DMS79 (cell line): ENCODE results near the gene TMEM229B.
A peak's percentile ranks its signal among the peaks of the same experiment; 100 is the strongest.

Source experiments
- DNase-seq: peaks from one replicate; lab custom pipeline; 2025; lab: John Stamatoyannopoulos, UW

Gene TMEM229B

DNA sequence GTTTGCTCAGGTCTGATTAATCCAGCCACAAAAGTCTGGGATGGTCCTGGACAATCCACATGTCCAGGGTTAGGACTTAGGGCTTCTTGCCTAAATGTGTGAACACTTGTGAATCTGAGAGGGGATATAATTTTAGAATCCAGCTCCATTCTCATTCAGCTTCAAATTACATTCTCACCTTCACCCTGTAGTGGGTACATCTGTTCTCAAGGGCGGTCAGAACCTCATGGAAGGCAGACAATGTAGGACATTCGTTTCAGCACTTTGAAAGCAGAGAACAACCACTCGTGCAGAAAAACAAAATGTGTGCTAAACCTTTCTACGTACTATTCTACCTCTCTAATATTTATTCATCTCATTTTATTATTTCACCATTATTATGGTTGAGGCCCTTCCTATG lies 1.2 kb downstream of the TMEM229B start:
- DNase-seq: no peak

DNA sequence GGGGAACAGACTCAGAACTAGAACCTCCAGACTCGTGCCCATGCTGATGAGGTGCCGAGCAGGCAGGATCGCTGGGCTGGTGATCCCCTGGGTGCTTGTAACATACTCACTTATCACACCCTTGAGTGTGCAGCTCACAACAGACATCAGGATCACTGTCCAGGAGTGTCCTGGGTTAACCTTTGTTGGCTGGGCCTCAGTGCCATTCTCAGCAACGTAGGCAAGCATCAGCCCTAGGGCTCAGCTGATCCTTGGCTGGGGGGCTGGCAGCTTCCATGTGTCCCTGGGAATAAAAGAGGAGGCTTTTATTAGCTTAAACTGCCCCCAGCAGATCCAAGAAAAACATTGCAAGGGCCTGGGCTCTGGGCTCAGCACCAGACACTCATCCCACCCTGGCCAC lies 1.6 kb downstream of the TMEM229B start:
- DNase-seq: no peak

DNA sequence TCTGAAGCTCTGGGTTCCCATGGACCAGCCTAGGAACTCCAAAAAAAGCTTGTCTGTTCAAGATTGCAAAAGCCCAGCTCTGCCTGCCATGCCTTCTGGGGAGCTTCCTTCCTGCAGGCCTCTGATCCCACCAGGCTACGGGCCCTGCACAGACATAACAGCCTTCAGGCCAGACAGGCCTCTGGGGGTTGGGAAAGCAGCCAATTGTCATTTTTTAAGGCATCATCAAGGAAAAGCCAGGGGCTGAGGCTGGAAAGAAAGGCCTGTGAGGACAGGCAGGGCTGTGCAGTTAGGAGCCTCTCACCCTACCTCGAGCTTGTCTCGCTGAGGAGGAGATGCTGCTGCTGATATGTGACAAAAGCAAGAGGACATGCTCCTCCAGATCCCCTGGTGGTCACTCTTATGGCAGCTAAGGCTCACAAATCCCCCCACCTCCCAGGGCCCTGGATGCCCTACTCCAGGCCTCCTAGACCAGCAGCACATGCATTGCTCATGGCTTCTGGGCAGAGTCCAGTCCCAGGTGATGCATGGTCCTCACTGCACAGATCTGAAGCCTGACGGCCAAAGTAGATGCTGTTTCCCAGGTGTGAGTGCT lies 2.9 kb downstream of the TMEM229B start:
- DNase-seq: no peak

DNA sequence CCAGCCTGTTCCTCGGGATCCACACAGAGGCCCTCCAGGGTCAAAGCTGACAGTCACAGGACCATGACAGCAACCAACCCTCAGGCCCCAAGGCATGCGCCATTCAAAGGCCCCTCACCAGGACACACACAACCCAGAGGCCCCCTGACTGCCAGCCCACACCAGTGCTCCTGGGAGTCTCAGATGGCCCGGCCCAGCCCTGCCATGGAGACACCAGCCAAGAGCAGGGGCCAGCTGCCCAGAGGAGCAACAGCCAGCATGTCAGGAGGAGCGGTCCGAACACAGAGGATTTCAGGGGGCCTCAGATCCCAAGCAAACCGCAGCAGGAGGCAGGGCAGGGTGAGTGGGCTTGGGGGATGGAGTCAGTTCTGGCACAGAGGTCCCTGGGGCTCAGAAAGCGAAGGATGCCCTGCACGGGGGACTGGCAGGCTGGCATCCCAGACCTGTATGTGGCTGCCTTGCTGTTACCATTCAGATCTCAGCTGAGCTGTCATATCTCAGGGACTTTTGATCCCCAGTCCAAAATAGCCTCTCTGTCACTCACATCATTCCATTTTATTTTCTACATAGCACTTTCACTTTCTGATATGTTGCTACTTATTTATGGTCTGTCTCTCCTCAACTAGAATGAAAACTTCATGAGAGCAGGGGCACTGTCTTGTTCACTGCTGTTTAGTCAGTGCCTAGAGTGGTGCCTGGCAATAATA lies 4.8 kb downstream of the TMEM229B start:
- DNase-seq: no peak

DNA sequence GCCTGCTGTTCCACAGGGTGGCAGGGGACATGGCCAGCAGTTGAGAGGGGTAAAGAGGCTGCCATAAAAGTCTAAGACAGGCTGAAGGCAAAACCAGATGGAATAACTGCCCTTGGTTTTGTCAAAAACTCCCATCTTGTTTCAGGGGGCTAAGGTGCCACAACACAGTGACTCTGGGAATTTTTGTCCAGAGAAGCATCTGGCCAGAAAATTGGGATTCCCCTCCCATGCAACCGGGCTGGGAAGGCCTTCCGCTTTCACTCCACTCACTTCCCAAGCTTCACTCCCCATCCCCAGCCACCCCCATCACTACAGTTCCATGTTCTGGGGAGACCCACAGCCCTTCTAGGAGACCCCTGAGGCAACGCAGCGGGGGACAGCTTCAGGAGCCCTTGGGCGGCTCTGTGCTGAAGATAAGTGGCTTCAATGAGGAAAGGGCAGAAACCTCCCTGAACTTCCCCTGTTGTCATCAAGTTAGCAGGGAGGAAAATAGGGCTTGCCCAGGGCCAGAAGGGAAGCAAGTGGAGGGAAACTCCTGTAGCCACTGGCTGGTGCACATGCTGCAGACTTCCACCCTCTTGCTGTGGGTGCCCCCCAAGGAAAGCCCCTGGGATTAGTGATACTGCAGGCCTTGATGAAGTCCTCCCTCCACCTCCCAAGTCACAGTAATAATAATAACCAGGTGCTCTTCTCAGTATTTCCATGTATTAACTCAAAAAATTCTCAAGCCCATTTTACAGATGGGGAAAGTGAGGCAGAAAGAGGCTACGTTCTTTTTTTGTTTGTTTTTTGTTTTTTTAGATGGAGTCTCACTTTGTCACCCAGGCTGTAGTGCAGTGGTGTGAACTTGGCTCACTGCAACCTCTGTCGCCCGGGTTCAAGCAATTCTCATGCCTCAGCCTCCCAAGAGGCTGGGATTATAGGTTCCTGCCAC lies 6.0 kb downstream of the TMEM229B start:
- DNase-seq: no peak

GRCh38 chr14:67480011-67480410 lies 8.5 kb downstream of the TMEM229B start:
- DNase-seq: peak; percentile 27

DNA sequence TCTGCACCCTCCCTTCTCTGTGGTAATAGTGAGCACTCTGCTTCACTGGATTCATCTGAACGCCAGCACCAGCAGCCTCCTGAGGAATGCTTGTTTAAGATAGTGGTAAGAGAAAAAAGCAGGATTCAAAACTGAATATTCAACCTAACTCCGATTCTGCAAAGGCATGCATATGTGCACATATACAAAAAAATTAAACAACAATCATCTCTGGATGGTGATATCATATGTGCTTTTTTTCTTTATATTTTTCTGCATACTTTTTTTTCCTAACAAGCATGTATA lies 9.8 kb downstream of the TMEM229B start:
- DNase-seq: no peak

DNA sequence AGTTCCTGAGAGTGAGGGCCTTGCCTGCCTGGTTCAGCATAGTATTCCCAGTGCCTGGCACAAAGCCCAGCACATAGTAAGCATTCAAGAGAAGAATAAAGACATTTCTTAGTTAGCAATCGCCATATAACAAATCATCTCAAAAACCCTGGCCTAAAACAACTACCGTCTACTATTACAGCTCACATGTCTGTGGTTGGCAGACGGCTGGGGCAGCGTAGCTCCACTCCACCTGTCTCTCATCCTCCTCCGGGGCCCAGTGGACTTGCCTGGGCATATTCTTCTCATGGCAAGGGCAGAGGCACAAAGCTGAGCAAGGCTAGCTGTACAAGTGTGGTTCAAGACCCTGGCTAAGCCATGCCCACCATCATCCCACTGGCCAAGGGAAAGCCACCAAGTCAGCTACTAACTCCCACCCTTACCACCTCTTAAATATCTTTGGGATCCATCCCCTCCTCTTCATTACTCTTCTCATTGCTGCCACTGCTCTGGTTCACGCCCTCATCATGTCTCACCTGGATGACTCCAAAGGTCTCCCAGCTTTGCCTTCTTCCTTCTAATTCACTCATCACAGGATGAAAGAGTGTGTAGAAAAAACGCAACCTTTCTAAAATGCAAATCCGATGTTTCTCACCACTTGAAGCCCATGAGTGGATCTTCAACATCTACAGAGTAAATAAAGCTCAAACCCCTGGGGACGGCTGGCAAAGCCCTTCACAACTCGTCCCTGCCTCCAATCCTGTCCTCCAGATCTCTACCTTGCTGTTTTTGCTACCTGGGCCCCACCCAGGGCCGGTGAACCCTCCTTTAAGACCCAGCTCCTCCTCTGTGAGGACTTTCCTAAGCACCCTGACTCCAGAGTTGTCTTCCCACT lies 10.4 kb downstream of the TMEM229B start:
- peak; percentile 99 for DNase-seq

DNA sequence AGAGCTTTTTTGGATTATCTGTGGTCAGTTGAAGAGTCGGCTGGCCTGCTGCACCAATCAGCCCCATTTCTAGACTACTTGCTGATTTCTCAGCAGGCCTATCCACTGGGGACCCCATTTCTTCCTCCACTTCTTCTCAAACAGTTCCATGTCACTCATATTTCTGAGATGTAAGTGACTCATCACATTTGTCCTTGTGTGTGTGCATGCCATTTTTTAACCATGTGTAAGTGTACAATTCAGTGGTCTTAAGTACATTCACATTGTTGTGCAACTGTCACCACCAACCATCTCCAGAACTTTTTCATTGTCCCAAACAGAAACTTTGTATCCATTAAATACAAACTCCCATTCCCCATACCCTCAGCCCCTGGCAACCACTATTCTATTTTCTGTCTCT lies 14.2 kb downstream of the TMEM229B start:
- DNase-seq: no peak

DNA sequence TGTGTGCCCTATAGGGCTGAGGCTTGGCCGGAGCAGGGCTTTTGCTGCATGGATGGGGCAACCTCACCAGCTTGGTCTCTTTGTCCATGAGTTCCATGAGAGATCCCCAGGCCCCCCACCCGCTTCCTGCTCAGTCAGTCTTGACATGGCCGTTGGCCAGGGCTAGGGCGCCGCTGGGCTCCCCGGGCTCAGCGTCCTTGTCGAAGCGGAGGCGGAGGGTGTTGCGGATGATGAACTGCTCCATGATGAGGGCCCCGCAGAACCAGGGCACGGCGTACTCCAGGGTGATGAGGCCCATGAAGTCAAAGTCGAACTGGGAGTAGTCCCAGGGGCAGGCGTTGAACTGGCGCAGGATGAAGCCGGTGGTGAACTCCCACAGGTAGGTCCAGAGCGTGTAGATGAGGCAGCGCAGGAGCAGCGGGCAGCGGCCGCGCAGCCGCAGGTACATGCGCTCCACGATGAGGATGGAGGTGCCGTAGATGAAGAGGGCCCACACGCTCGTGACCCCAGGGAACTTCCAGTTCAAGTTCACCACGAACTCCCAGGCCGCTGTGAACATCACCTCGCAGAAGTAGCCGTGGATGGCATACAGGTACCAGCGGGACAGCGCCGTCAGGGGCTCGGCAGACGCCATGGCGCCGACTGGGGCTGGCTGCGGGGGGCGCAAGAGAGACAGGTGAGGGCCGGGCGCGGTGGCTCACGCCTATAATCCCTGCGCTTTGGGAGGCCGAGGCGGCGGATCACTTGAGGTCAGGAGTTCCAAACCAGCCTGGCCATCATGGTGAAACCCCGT lies 15.0 kb downstream of the TMEM229B start:
- DNase-seq: no peak

- no peak for DNase-seq
These were observed 15.8 kb downstream of the TMEM229B start for GRCh38 chr14:67472726-67473125.

GRCh38 chr14:67469954-67470353 lies 18.6 kb downstream of the TMEM229B start:
- DNase-seq: no peak

- DNase-seq: no peak
These were observed 20.2 kb downstream of the TMEM229B start for GRCh38 chr14:67468378-67468730.

- DNase-seq: no peak
These were observed 21.4 kb downstream of the TMEM229B start for GRCh38 chr14:67467134-67467533.

- DNase-seq: no peak
These were observed 23.6 kb downstream of the TMEM229B start for GRCh38 chr14:67464879-67465278.

DNA sequence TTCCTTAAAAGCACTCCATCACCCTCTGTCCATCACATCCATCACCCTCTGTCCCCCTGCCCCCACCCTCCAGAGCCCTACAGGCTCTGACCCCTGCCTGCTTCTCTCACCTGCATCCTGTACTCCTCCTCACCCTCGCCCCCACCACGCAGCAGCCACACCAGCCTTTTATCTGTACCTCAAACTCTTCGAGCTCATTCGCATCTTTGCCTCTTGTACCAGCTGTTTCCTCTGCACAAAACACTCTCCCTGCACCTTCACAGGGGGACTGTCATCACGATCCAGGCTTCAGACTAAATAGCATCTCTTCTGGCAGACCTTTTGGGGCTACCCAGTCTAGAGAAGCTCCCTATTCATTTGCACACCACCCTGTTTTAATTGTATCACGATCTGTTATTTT lies 24.1 kb downstream of the TMEM229B start:
- no peak for DNase-seq

DNA sequence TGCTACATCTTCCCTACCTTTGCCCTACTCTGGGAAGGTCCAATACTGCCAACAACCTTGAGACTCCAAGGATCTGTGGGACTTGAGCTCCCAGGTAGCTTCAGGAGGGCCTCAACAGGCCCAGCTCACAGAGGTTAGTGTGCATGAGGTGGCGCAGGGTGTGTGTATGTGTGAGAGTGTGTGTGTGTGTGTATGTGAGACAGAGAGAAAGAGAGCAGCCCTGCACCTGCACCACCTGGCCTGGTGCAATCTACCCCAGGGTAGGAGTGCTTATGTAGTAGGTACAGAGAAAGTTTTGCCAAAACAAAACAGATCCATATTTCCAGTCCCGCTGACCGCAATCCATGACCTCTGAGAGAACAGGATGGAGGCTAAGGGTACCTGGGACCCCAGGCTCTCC lies 24.6 kb downstream of the TMEM229B start:
- no peak for DNase-seq

DNA sequence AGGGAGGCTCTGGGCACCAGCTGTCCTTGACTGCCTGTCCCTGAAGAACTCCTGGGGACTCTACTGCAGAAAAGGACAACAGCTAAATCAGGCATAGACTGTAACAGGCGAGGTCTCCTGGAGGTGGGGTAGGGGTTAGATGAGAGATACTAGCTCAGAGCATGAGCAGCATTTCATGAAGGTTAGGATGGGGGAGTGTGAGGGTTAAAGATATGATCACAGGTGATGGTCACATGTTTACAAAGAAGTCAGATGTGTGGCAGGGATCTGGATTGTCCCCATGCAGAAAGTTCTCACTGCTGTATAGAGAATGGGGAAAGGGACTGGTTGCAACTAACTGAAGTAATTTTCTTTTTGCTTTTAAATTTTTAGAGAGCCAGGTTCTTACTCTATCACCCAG lies 26.5 kb downstream of the TMEM229B start:
- DNase-seq: no peak

DNA sequence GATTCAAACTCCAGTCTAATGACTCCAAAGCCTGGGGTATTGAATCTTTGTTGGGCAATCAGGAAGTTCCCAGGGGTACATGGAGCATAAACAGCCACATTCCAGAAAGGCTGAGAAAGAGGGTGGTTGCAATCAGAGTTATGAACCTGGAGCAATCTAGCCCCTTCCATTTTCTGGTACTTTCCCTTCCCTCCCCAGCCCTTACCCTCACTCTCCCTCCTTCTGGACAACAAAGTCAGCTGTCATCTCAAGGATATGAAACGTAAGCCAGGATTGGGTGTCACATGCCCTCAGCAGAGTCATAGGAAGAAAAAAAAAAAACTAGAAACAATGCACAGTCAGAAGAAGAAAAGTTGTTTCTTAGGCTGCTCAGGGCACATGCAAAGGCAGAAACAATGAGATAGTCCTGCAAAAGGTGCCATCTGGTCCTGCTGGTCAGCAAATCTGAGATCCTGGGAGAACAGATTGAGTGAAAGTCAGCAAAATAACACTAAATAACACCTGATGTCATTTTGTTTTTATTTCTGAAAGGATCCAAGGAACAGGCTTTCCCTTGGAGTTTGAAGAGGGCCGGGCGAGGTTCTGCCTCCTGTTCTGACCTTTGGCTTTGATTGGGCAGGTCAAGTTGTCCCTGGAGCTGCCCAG lies 27.1 kb downstream of the TMEM229B start:
- DNase-seq: no peak

- no peak for DNase-seq
These were observed 29.2 kb downstream of the TMEM229B start for GRCh38 chr14:67459336-67459735.

DNA sequence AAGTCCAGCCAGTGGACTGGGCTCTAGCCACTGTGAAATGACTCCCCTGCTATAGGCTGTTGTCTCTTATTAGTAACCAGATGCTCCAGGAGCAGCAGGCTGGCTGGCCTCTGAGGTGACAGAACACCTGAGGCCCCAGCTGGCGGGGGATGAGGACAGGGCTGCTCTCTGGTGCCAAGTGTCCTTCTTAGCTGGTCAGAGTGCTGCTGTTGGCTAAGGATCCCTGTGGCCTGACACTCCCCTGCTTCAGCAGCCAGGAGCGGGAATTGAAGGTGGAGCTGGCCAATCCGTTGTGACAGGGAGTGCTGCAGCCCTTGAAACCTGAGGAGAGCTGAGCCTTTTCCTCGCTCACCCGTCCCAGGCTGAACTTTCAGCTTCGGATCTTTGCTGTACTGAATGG lies 30.7 kb downstream of the TMEM229B start:
- DNase-seq: peak; percentile 21
